ENCODE measurements around the gene DNAH7.

DNA sequence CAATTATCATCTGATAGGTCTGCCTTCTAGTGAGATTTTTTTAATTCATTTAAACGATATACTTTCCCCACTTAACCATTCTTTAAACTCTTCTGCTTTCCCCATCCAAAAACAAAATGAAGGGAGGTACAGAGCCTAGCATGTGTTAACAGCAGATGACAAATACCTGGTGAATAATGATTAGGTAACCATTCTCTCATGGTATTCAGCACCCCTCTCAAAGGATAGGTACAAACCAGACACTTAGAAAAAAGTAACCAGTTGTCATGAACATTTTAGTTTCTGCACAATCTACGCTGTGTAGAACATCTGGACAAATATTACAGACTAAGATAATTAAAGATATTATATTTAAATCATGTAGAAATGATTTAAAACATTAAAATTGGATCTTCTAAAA lies 56.3 kb downstream of the DNAH7 start:
- TF ChIP-seq, protein P1, sequence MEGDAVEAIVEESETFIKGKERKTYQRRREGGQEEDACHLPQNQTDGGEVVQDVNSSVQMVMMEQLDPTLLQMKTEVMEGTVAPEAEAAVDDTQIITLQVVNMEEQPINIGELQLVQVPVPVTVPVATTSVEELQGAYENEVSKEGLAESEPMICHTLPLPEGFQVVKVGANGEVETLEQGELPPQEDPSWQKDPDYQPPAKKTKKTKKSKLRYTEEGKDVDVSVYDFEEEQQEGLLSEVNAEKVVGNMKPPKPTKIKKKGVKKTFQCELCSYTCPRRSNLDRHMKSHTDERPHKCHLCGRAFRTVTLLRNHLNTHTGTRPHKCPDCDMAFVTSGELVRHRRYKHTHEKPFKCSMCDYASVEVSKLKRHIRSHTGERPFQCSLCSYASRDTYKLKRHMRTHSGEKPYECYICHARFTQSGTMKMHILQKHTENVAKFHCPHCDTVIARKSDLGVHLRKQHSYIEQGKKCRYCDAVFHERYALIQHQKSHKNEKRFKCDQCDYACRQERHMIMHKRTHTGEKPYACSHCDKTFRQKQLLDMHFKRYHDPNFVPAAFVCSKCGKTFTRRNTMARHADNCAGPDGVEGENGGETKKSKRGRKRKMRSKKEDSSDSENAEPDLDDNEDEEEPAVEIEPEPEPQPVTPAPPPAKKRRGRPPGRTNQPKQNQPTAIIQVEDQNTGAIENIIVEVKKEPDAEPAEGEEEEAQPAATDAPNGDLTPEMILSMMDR (IDR thresholded peaks at IDR 0.05): no peak
- TF ChIP-seq POLR2A (IDR thresholded peaks at IDR 0.05): no peak
